Caco-2 (cell line): ENCODE results near the gene KLHL17. TPM values are rescaled to one million over a fixed set of nuclear protein-coding genes. Genes with fewer than 3 reads are reported as not detected.

Source experiments
- BruUV-seq: library from RNA; stranded (reverse); fragments of 400-500 nt; replicated peaks from 2 replicates; lab custom pipeline; 2021; lab: Mats Ljungman, UMichigan
- CTCF ChIA-PET: fragments of 300-600 bp; sonication (Branson Sonifier 250); formaldehyde crosslinking; loops from one replicate; lab custom pipeline; 2022; ENCODE audit warnings: antibody characterized with exemption; lab: Charles Lee
- POLR2A ChIA-PET: fragments of 300-600 bp; sonication (Branson Sonifier 250); formaldehyde crosslinking; loops from one replicate; lab custom pipeline; 2022; ENCODE audit warnings: antibody characterized with exemption; lab: Charles Lee
- DNase-seq, 2 experiments: peaks; one replicate each; pipeline versions ENCODE4 v3.0.0 to v3.0.0-alpha.2; 2020 to 2022
- H3K27me3 ChIP-seq: replicated peaks from 2 replicates; pipeline ENCODE4 v1.6.0; 2011; ENCODE audit warnings: low read length; ENCODE audit not compliant: control insufficient read depth, insufficient read depth
- H3K36me3 ChIP-seq: 2 replicates; pipeline ENCODE4 v1.5.1; 2011; ENCODE audit warnings: low read length; ENCODE audit not compliant: control insufficient read depth, insufficient read depth
- H3K4me1 ChIP-seq: fragments of 250-450 bp; sonication (Bioruptor Pico); 2 replicates; pipeline ENCODE4 v1.5.1; 2020; ENCODE audit warnings: mild to moderate bottlenecking
- H3K4me3 ChIP-seq: 2 replicates; pipeline ENCODE4 v1.5.1; 2011; ENCODE audit warnings: low read depth, mild to moderate bottlenecking, control low read depth, low read length
- H3K9me3 ChIP-seq: fragments of 250-450 bp; sonication (Bioruptor Pico); 2 replicates; pipeline ENCODE4 v1.5.1; 2020; ENCODE audit warnings: mild to moderate bottlenecking, moderate library complexity
- H3K27ac Mint-ChIP-seq: one replicate; pipeline ENCODE4 v1.8.0; 2022; ENCODE audit warnings: mixed read lengths; ENCODE audit not compliant: unreplicated experiment
- H3K27me3 Mint-ChIP-seq: one replicate; pipeline ENCODE4 v1.8.0; 2022; ENCODE audit warnings: mixed read lengths; ENCODE audit not compliant: insufficient read depth, unreplicated experiment
- H3K36me3 Mint-ChIP-seq: one replicate; pipeline ENCODE4 v1.8.0; 2022; ENCODE audit warnings: mild to moderate bottlenecking, mixed read lengths; ENCODE audit not compliant: insufficient read depth, unreplicated experiment
- H3K4me1 Mint-ChIP-seq: one replicate; pipeline ENCODE4 v1.8.0; 2022; ENCODE audit warnings: low read depth, mixed read lengths; ENCODE audit not compliant: unreplicated experiment
- H3K4me3 Mint-ChIP-seq: one replicate; pipeline ENCODE4 v1.8.0; 2022; ENCODE audit warnings: mild to moderate bottlenecking, moderate library complexity, mixed read lengths; ENCODE audit not compliant: unreplicated experiment
- H3K9me3 Mint-ChIP-seq: one replicate; pipeline ENCODE4 v1.8.0; 2022; ENCODE audit warnings: mixed read lengths; ENCODE audit not compliant: unreplicated experiment
- CTCF ChIP-seq, 2 experiments: fragments of 200-600 bp in 1 of 2; IDR thresholded peaks; 1 replicate in 1 of 2; 2 replicates in 1 of 2; pipeline versions ENCODE4 v1.5.1 to v1.8.0; 2011 to 2022; ENCODE audit warnings: antibody characterized with exemption in 1 of 2, control low read depth in 1 of 2, inconsistent platforms in 1 of 2, low read depth in 1 of 2, low read length in 1 of 2, mild to moderate bottlenecking in 1 of 2, moderate library complexity in 1 of 2; ENCODE audit not compliant: insufficient read depth in 1 of 2, severe bottlenecking in 1 of 2, unreplicated experiment in 1 of 2
- intact Hi-C: fragments of 100-400 bp; cut with micrococcal nuclease; formaldehyde crosslinking; loops from one replicate; pipeline ENCODE4 v1.10.0; 2022; ENCODE audit not compliant: unreplicated experiment
- total RNA-seq: library from RNA; stranded (reverse); gene quantifications from 2 replicates; pipeline ENCODE4 v1.2.3, GENCODE V29; 2022

Gene KLHL17
- total RNA-seq, 1 experiment from 2014 or later, result 33.1 TPM

- peak; percentile 74 to 75 for DNase-seq
- Mint-ChIP-seq H3K4me1 (no peaks in the 10 kb centered on the region), H3K36me3 (no peaks in the 10 kb centered on the region), H3K9me3 (no peaks in the 10 kb centered on the region), H3K4me3 (no peak overlapping the region), H3K27ac (no peak overlapping the region), H3K27me3 (peaks cover 6% of the 10 kb centered on the region)
- ChIA-PET CTCF (interaction anchor here (1.1 kb wide), 1 partner anchor 17 kb away, joined by 10 read pairs; no protein-coding TSS in a partner anchor), POLR2A (no interaction called here)
- Histone ChIP-seq H3K4me1 (peaks cover 13% of the 10 kb centered on the region), H3K9me3 (no peaks in the 10 kb centered on the region), H3K4me3 (no peak overlapping the region), H3K27me3 (0 out of 2 replicates have a peak, but pooled peaks cover 3% of the 10 kb centered on the region), H3K36me3 (no peaks in the 10 kb centered on the region)
- intact Hi-C loops, result no loop called here
- BruUV-seq, result no TSS peak
- peak; percentile 41 to 59 for TF ChIP-seq CTCF (IDR thresholded peaks at IDR 0.05; ENCODE audit: insufficient read depth in 1 of 2, low read depth in 1 of 2, low read length in 1 of 2, severe bottlenecking in 1 of 2, unreplicated experiment in 1 of 2)
These were observed 39.2 kb upstream of the KLHL17 start for GRCh38 chr1:921011-921837.

- H3K9me3 Mint-ChIP-seq, result no peaks in the 10 kb centered on the region
- H3K9me3 ChIP-seq, result no peaks in the 10 kb centered on the region
- no peak within 1 kb of the TSS for H3K27ac Mint-ChIP-seq
- no TSS peak for BruUV-seq
- H3K27me3 Mint-ChIP-seq, result peaks cover 18% of the 10 kb centered on the region
- no peaks in the 10 kb centered on the region for H3K36me3 ChIP-seq
- CTCF ChIA-PET, result no interaction called here
- intact Hi-C loops, result no loop called here
- H3K36me3 Mint-ChIP-seq, result no peaks in the 10 kb centered on the region
- H3K4me1 Mint-ChIP-seq, result no peaks in the 10 kb centered on the region
- peak within 1 kb of the TSS; percentile 55 for H3K4me3 Mint-ChIP-seq
- H3K27me3 ChIP-seq, result peaks cover 6% of the 10 kb centered on the region; the same call in 1 of the 2 replicates
- H3K4me1 ChIP-seq, result peaks cover 13% of the 10 kb centered on the region
- peak; percentile 83 to 92 for DNase-seq
- POLR2A ChIA-PET, result no interaction called here
- H3K4me3 ChIP-seq, result peak within 1 kb of the TSS; percentile 24
- TF ChIP-seq CTCF (IDR thresholded peaks at IDR 0.05; ENCODE audit: insufficient read depth in 1 of 2, low read depth in 1 of 2, low read length in 1 of 2, severe bottlenecking in 1 of 2, unreplicated experiment in 1 of 2), result no peak
These were observed 37.0 kb upstream of the KLHL17 start, which contains the start of gene SAMD11 for GRCh38 chr1:923131-923990. Gene SAMD11 (plus strand): TSS chr1:923923. CDS start chr1:924432, 509 bp downstream.

GRCh38 chr1:923991-924655 lies 36.3 kb upstream of the KLHL17 start:
- no peaks in the 10 kb centered on the region for H3K9me3 Mint-ChIP-seq
- H3K4me3 ChIP-seq, result peak overlapping the region; percentile 24
- no peak overlapping the region for H3K27ac Mint-ChIP-seq
- H3K4me3 Mint-ChIP-seq, result peak overlapping the region; percentile 55
- no peaks in the 10 kb centered on the region for H3K36me3 ChIP-seq
- BruUV-seq, result no TSS peak
- CTCF ChIA-PET, result no interaction called here
- H3K4me1 Mint-ChIP-seq, result no peaks in the 10 kb centered on the region
- DNase-seq, result no peak
- H3K9me3 ChIP-seq, result no peaks in the 10 kb centered on the region
- no peak for TF ChIP-seq CTCF (IDR thresholded peaks at IDR 0.05; ENCODE audit: insufficient read depth in 1 of 2, low read depth in 1 of 2, low read length in 1 of 2, severe bottlenecking in 1 of 2, unreplicated experiment in 1 of 2)
- no peaks in the 10 kb centered on the region for H3K36me3 Mint-ChIP-seq
- H3K27me3 ChIP-seq, result peaks cover 6% of the 10 kb centered on the region; the same call in 1 of the 2 replicates
- intact Hi-C loops, result no loop called here
- peaks cover 18% of the 10 kb centered on the region for H3K27me3 Mint-ChIP-seq
- POLR2A ChIA-PET, result no interaction called here
- peaks cover 13% of the 10 kb centered on the region for H3K4me1 ChIP-seq
